GM21360 (cell line): ENCODE data around the gene PTPRN2.
"Not testable (repeated sequence)": the region's sequence is repeated elsewhere in the genome, so short reads cannot be mapped to it uniquely, and the experiment has no call there.

ENCODE experiments used
- ATAC-seq: cut with Tn5 transposase; IDR thresholded peaks from one replicate; pipeline ENCODE4 v1.9.1; 2021; ENCODE audit warnings: mild to moderate bottlenecking, moderate library complexity; ENCODE audit not compliant: unreplicated experiment

Gene PTPRN2

DNA sequence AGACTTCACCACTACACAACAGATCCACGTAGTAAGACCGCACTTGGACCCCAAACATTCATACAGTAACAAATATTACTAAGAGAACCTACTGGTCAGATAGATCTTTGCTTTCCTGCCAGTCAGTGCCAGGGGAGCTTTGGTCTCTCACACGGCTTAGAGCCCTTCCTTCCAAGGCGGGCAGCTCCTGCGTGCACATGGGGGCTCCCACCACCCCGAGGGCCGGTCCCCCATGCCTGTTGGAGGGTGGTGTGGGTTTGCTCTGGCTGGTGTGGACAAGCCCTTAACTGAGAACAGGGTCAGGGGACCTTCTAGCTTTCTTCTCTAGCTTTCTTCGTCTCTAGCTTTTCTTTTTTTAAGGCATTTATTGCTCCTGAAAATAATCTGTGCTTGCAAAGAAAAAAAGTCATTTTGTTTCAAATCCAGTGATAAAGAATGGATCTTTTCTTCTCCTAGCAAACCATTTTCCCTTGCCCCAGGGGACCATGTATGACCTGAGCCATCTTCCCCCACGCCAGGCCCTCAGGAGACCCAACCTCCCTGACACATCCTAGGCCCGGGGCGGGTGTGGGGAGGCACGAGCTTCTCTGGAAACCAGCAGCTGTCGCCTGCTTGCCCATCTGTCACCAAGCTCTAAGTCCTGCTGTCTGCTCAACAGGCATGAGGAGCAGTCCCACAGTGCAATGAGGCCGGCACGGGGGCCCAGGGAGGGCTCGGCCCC, 591.1 kb downstream of the PTPRN2 start:
- ATAC-seq = no peak

DNA sequence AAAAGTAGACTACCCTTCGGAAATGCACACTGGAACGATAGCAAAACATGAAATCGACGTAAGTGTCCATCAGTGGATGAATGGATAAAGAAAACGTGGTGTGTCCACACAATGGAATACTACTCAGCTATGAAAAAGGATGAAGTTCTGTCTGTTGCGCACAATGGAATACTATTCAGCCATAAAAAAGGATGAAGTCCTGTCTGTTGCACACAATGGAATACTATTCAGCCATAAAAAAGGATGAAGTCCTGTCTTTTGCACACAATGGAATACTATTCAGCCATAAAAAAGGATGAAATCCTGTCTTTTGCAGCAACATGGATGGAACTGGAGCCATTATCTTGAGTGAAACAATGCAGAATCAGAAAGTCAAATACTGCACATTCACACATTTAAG, 591.8 kb downstream of the PTPRN2 start:
- ATAC-seq = no peak

- no peak for ATAC-seq
These were observed 593.3 kb downstream of the PTPRN2 start for GRCh38 chr7:157994319-157994718.

GRCh38 chr7:157993406-157994105, 594.1 kb downstream of the PTPRN2 start:
- no peak for ATAC-seq

GRCh38 chr7:157992511-157993160, 595.0 kb downstream of the PTPRN2 start:
- ATAC-seq = no peak

- no peak for ATAC-seq
These were observed 595.9 kb downstream of the PTPRN2 start for GRCh38 chr7:157991761-157992160.

- no peak for ATAC-seq
These were observed 596.3 kb downstream of the PTPRN2 start for GRCh38 chr7:157991351-157991750.

DNA sequence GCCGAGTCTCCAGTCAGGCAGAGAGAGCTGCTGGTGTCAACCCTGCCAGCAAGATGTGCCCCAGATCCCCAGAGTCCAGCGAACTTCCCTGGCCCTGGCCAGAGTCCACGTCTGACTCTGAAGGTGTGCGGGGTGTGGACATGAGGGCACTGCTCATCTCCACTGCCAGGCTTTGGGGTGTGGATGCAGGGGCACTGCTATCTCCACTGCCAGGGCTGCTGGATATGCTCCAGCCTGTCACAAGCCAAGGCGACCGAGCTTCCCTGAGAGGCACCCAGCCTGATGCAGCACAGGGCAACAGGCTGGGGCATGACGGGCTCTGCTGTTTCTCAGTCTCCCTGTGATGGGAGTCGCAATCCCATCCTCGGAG, 596.8 kb downstream of the PTPRN2 start:
- no peak for ATAC-seq

DNA sequence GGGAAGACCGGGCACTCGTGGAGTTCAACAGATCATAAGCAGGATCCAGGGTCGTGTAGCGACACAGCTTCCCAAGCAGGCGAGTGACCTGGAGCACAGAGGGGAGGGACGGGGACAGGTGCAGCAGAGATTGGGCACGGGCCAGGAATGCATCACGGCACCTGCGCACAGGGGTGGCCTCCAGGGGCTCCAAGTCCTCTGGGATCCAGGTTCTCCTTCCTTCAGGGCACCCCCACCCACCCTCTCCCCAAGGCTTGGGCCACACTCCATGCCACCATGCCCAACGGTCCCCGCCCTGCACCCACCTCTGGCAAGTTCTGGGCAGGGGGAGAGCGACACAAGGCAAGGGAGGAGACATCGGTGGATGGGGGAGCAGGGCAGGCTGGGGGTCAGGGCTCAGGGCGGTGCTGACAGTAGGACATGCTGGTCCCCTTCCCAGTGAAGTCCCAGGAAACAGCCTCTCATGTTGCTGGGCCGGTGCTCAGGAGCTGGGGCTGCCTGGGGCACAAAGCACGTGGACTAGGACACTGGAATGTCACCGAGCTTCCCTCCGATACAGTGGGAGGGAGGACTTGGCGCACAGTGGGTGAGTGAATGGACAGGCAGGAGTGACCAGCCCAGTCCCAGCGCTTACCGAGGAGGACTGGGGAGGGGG, 597.3 kb downstream of the PTPRN2 start:
- ATAC-seq = no peak

- ATAC-seq = no peak
These were observed 598.0 kb downstream of the PTPRN2 start for GRCh38 chr7:157989589-157989988.

- no peak for ATAC-seq
These were observed 599.7 kb downstream of the PTPRN2 start for GRCh38 chr7:157987906-157988305.

DNA sequence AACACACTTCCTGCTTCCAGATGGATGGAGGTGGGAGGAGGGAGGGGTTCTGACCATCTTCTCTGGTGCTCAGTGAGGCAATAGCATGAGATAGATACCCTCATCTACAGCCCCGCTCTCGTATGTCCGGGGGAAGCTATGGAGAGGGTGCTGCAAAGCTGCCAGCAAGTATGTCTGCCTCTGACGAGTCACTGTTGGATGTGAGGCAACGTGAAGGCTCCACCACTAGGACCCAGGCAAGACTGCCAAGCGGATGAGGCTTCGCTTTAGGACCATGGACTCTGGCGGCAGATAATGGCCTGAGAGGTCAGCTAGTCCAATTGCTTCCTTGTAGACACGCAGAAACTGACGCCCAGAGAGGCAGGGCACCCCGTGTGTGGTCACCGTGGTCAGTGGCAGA, 601.6 kb downstream of the PTPRN2 start:
- ATAC-seq = no peak

DNA sequence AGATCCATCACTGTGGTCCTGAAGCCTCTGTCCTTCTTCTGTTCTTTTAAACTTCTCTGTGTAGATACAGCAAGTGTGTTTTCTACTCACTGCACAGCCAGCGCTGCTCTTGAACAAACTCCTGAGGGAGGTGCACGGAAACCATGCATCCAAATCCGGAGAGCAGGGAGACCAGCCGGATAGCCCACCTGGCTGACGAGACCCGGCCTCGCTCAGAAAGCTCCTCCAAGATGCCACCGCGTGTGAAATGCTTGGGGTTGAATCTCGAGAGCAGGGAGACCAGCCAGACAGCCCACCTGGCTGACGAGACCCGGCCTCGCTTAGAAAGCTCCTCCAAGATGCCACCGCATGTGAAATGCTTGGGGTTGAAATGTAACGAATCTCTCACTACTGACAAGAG, 602.0 kb downstream of the PTPRN2 start:
- no peak for ATAC-seq

DNA sequence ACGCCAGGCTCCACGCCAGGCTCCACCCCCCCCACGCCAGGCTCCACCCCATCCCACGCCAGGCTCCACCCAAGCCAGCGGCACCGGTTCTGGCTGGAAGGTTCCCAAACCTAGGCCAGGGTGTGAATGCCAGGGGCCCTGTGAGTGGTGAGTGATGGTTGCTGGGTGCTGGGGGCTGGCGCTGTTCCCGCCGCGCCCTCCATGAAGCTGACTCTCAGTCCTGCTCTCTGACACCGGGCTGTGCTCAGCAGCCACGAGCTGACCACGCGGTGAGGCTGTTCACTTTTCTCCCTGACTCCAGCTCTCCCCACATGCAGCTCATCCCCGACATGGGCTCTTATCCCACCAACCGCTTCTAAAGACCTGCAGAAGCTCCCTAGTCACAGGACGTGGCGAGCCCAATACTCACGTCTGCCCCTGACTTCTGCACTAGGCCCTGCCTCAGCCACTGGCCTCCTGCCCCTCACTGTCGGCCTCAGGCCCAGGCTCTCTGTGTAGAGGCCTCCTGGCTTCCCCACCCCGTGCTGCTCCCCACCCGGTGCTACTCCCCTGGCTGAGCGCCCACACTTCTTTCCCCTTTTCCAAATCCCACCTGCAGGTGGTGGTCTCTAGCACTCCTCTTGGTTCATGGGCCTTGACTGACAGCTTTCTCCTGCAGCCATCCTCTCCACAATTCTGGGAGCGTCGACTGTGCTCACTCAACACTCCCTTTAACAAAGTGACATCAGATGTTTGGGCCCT, 603.0 kb downstream of the PTPRN2 start:
- ATAC-seq = no peak

GRCh38 chr7:157983502-157984422, 603.9 kb downstream of the PTPRN2 start:
- no peak for ATAC-seq

GRCh38 chr7:157981778-157982177, 605.8 kb downstream of the PTPRN2 start:
- no peak for ATAC-seq

DNA sequence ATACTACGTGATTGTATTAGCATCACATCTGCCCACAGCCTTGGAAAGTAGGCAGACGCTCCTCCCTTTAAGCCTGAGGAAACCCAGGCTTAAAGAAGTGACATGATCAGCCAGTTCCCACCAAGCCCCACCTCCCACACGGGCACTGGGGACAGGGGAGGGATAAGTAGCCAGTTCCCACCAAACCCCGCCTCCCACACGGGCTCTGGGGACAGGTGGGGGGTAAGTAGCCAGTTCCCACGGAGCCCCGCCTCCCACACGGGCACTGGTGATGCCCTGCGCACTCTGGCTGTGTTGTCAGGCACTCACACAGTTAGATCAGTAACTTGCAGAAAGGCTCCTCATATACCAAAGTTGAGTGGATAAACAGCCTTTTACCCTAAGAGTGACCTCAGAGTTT, 606.8 kb downstream of the PTPRN2 start:
- no peak for ATAC-seq

DNA sequence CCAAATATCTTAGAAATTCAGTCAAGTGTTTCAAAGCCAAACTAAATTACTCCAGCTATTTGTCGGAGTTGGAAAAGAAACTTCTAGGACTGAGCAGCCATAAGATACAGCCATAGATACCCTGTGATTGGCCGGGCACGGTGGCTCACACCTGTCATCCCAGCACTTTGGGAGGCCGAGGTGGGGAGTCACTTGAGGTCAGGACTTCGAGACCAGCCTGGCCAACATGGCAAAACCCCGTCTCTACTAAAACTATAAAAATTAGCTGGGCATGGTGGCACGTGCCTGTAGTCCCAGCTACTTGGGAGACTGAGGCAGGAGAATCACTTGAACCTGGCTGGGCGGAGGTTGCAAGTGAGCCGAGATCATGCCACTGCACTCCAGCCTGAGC, 607.3 kb downstream of the PTPRN2 start:
- not testable (repeated sequence) for ATAC-seq

DNA sequence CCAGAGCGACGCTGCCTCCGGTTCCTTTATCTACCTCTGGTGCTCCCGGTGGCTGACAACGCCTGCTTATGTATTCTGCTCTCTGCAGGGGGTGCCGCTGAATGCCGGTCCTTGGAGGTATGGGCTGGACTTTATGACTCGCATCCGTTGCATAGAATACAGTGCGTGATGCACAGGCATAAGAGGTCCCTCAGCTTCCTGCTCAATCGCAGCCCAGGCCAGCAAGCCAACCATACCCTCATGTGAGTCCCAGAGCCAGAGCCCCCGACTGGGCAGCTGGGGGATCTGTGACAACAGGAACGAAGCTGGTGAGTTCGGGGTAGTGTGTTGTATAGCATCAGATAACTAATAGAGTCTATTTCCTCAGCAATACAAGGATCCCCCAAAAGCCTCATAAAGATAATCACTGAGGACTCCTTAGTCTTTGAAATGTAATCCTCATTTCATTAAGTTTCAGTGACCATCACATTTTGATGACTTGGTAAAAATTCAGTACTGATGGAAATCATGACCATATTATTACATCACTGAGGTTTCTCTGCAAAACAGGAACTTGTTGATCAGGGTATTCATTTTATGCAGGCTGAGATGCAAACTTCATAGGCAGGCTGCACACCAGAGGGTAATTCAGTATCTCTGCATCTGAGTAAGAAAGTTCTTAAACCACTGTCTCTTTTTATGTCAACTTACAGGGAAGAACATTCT, 607.8 kb downstream of the PTPRN2 start:
- no peak for ATAC-seq
